PC-9 (cell line): ENCODE results near the gene GPC5. TPM values are rescaled to one million over a fixed set of nuclear protein-coding genes. Genes with fewer than 3 reads are reported as not detected.

Source experiments
- BruUV-seq: library from RNA; stranded (reverse); fragments of 400-500 nt; replicated peaks from 2 replicates; lab custom pipeline; 2021; lab: Mats Ljungman, UMichigan
- CTCF ChIA-PET: fragments of 300-600 bp; sonication (Branson Sonifier 250); formaldehyde crosslinking; loops from one replicate; lab custom pipeline; 2022; ENCODE audit warnings: antibody characterized with exemption; lab: Charles Lee
- POLR2A ChIA-PET: fragments of 300-600 bp; sonication (Branson Sonifier 250); formaldehyde crosslinking; loops from one replicate; lab custom pipeline; 2022; ENCODE audit warnings: antibody characterized with exemption; ENCODE audit not compliant: unreplicated experiment; lab: Charles Lee
- DNase-seq, 2 experiments: peaks; one replicate each; pipeline versions ENCODE4 v3.0.0 to v3.0.0-alpha.2; 2015 to 2022; ENCODE audit warnings: mixed read lengths in 1 of 2
- H2AFZ ChIP-seq: fragments of 200-600 bp; sonication (generic); 2 replicates; pipeline ENCODE4 v1.8.1; 2017; ENCODE audit warnings: antibody characterized with exemption
- H3F3A ChIP-seq: fragments of 200-600 bp; sonication (generic); 2 replicates; pipeline ENCODE4 v1.8.1; 2017; ENCODE audit warnings: antibody characterized with exemption, mild to moderate bottlenecking, low read depth; ENCODE audit not compliant: insufficient read depth
- H3K27ac ChIP-seq: fragments of 200-600 bp; sonication (generic); 2 replicates; pipeline ENCODE4 v1.6.1; 2016; ENCODE audit warnings: mixed run types
- H3K27me3 ChIP-seq: fragments of 200-600 bp; sonication (generic); 2 replicates; pipeline ENCODE4 v1.6.1; 2016; ENCODE audit warnings: low read depth, mixed run types; ENCODE audit not compliant: insufficient read depth
- H3K36me3 ChIP-seq: fragments of 200-600 bp; sonication (generic); 2 replicates; pipeline ENCODE4 v1.6.1; 2016; ENCODE audit warnings: low read depth, mixed run types
- H3K4me1 ChIP-seq: fragments of 200-600 bp; sonication (generic); replicated peaks from 2 replicates; pipeline ENCODE4 v1.6.1; 2016; ENCODE audit warnings: mixed run types; ENCODE audit not compliant: insufficient read depth
- H3K4me2 ChIP-seq: fragments of 200-600 bp; sonication (generic); 2 replicates; pipeline ENCODE4 v1.6.1; 2017; ENCODE audit warnings: mixed run types
- H3K4me3 ChIP-seq: fragments of 200-600 bp; sonication (generic); 2 replicates; pipeline ENCODE4 v1.6.1; 2016; ENCODE audit warnings: mixed run types
- H3K79me2 ChIP-seq: fragments of 200-600 bp; sonication (generic); 2 replicates; pipeline ENCODE4 v1.6.1; 2017; ENCODE audit warnings: low read depth, mixed run types
- H3K9me2 ChIP-seq: fragments of 200-600 bp; sonication (generic); 2 replicates; pipeline ENCODE4 v1.8.1; 2017; ENCODE audit warnings: mild to moderate bottlenecking; ENCODE audit not compliant: insufficient read depth
- H3K9me3 ChIP-seq: fragments of 200-600 bp; sonication (generic); 2 replicates; pipeline ENCODE4 v1.8.1; 2016; ENCODE audit warnings: low read depth; ENCODE audit not compliant: insufficient read depth
- H4K20me1 ChIP-seq: fragments of 200-600 bp; sonication (generic); 2 replicates; pipeline ENCODE4 v1.8.1; 2017; ENCODE audit not compliant: insufficient read depth
- CTCF ChIP-seq: fragments of 200-600 bp; sonication (generic); conservative IDR thresholded peaks from 2 replicates; pipeline ENCODE4 v1.6.1; 2017; ENCODE audit warnings: mixed run types, antibody characterized with exemption, mild to moderate bottlenecking, moderate library complexity
- EZH2 ChIP-seq: fragments of 200-600 bp; sonication (generic); IDR thresholded peaks from 2 replicates; pipeline ENCODE4 v1.8.0; 2017; ENCODE audit warnings: antibody characterized with exemption, low read depth
- intact Hi-C: fragments of 100-400 bp; cut with micrococcal nuclease; formaldehyde crosslinking; loops from one replicate; pipeline ENCODE4 v1.10.0; 2022; ENCODE audit not compliant: unreplicated experiment
- total RNA-seq: library from RNA; stranded (reverse); gene quantifications from 2 replicates; pipeline ENCODE4 v1.2.3, GENCODE V29; 2021

GPC5 gene
- total RNA-seq, 1 experiment from 2014 or later, result not detected

GRCh38 chr13:92218615-92219014 is 820.2 kb downstream of the GPC5 start:
- BruUV-seq, result no TSS peak
- POLR2A ChIA-PET, result no interaction called here
- Histone ChIP-seq H3F3A (no peaks in the 10 kb centered on the region), H3K9me2 (no peaks in the 10 kb centered on the region), H3K27ac (no peak overlapping the region), H3K79me2 (no peaks in the 10 kb centered on the region), H3K4me1 (no peaks in the 10 kb centered on the region), H3K4me3 (no peak overlapping the region), H3K27me3 (no peaks in the 10 kb centered on the region), H3K4me2 (no peak overlapping the region), H2AFZ (no peak overlapping the region), H3K9me3 (no peaks in the 10 kb centered on the region), H4K20me1 (no peaks in the 10 kb centered on the region), H3K36me3 (no peaks in the 10 kb centered on the region)
- CTCF ChIA-PET, result no interaction called here
- intact Hi-C loops, result no loop called here
- TF ChIP-seq EZH2 (no peak), CTCF (no peak)
- no peak for DNase-seq

GRCh38 chr13:92221916-92222315 is 823.5 kb downstream of the GPC5 start:
- H3K36me3 ChIP-seq, result no peaks in the 10 kb centered on the region
- ChIA-PET CTCF (no interaction called here), POLR2A (no interaction called here)
- intact Hi-C loops, result no loop called here
- H3K4me2 ChIP-seq, result no peak overlapping the region
- H3F3A ChIP-seq, result no peaks in the 10 kb centered on the region
- H3K27me3 ChIP-seq, result no peaks in the 10 kb centered on the region
- TF ChIP-seq CTCF (no peak), EZH2 (no peak)
- no peaks in the 10 kb centered on the region for H3K79me2 ChIP-seq
- no peaks in the 10 kb centered on the region for H3K9me3 ChIP-seq
- no peaks in the 10 kb centered on the region for H4K20me1 ChIP-seq
- H3K9me2 ChIP-seq, result no peaks in the 10 kb centered on the region
- BruUV-seq, result no TSS peak
- H2AFZ ChIP-seq, result no peak overlapping the region
- no peak for DNase-seq
- H3K4me3 ChIP-seq, result no peak overlapping the region
- H3K27ac ChIP-seq, result no peak overlapping the region
- no peaks in the 10 kb centered on the region for H3K4me1 ChIP-seq

GRCh38 chr13:92224052-92224821 is 825.8 kb downstream of the GPC5 start:
- intact Hi-C loops, result no loop called here
- no peaks in the 10 kb centered on the region for H3K9me2 ChIP-seq
- no peaks in the 10 kb centered on the region for H3K36me3 ChIP-seq
- no peak overlapping the region for H3K4me3 ChIP-seq
- CTCF ChIA-PET, result no interaction called here
- DNase-seq, result no peak
- H3F3A ChIP-seq, result no peaks in the 10 kb centered on the region
- H3K27ac ChIP-seq, result no peak overlapping the region
- no peaks in the 10 kb centered on the region for H3K79me2 ChIP-seq
- no peaks in the 10 kb centered on the region for H3K27me3 ChIP-seq
- POLR2A ChIA-PET, result no interaction called here
- no peak overlapping the region for H2AFZ ChIP-seq
- no peaks in the 10 kb centered on the region for H4K20me1 ChIP-seq
- no peaks in the 10 kb centered on the region for H3K9me3 ChIP-seq
- no TSS peak for BruUV-seq
- TF ChIP-seq EZH2, result no peak
- TF ChIP-seq CTCF, result no peak
- no peaks in the 10 kb centered on the region for H3K4me1 ChIP-seq
- no peak overlapping the region for H3K4me2 ChIP-seq
